Loucy (cell line): ENCODE measurements around the gene CNOT11.

Source experiments
- H2AFZ ChIP-seq: fragments of 200-600 bp; sonication (generic); 2 replicates; pipeline ENCODE4 v1.6.0; 2016; ENCODE audit warnings: antibody characterized with exemption, mild to moderate bottlenecking, low read length, moderate library complexity
- H3F3A ChIP-seq: fragments of 200-600 bp; 2 replicates; pipeline ENCODE4 v1.6.0; 2016; ENCODE audit warnings: antibody characterized with exemption, low read depth, mild to moderate bottlenecking
- H3K27me3 ChIP-seq: fragments of 200-600 bp; sonication (generic); 2 replicates; pipeline ENCODE4 v1.6.1; 2014; ENCODE audit warnings: low read length, mild to moderate bottlenecking; ENCODE audit not compliant: insufficient read depth, poor library complexity, severe bottlenecking
- H3K36me3 ChIP-seq: fragments of 200-600 bp; sonication (generic); 2 replicates; pipeline ENCODE4 v1.6.1; 2016; ENCODE audit warnings: low read length; ENCODE audit not compliant: insufficient read depth
- H3K4me1 ChIP-seq: fragments of 200-600 bp; sonication (generic); 2 replicates; pipeline ENCODE4 v1.5.1; 2014; ENCODE audit warnings: low read length, mild to moderate bottlenecking; ENCODE audit not compliant: insufficient read depth, poor library complexity, severe bottlenecking
- H3K4me2 ChIP-seq: fragments of 200-600 bp; sonication (generic); 2 replicates; pipeline ENCODE4 v1.6.0; 2014; ENCODE audit warnings: antibody characterized with exemption, low read length, low read depth, mild to moderate bottlenecking; ENCODE audit not compliant: poor library complexity, severe bottlenecking
- H3K4me3 ChIP-seq: fragments of 200-600 bp; sonication (generic); 2 replicates; pipeline ENCODE4 v1.5.1; 2014; ENCODE audit warnings: low read length, mild to moderate bottlenecking, mixed read lengths; ENCODE audit not compliant: poor library complexity, severe bottlenecking
- H3K79me2 ChIP-seq: fragments of 200-600 bp; sonication (generic); 2 replicates; pipeline ENCODE4 v1.6.1; 2014; ENCODE audit warnings: low read length; ENCODE audit not compliant: insufficient read depth
- H3K9ac ChIP-seq: fragments of 200-600 bp; sonication (generic); 2 replicates; pipeline ENCODE4 v1.6.0; 2014; ENCODE audit warnings: mild to moderate bottlenecking, low read depth, low read length, moderate library complexity; ENCODE audit not compliant: poor library complexity, severe bottlenecking
- H3K9me2 ChIP-seq: fragments of 200-600 bp; sonication (generic); replicated peaks from 2 replicates; pipeline ENCODE4 v1.6.1; 2016; ENCODE audit warnings: low read depth, low read length, mixed read lengths
- H3K9me3 ChIP-seq: fragments of 200-600 bp; sonication (generic); 2 replicates; pipeline ENCODE4 v1.6.1; 2014; ENCODE audit warnings: mild to moderate bottlenecking, antibody characterized with exemption, low read length, low read depth; ENCODE audit not compliant: insufficient read depth
- H4K20me1 ChIP-seq: fragments of 200-600 bp; sonication (generic); 2 replicates; pipeline ENCODE4 v1.6.0; 2014; ENCODE audit warnings: antibody characterized with exemption, low read length, mild to moderate bottlenecking; ENCODE audit not compliant: insufficient read depth, poor library complexity, severe bottlenecking
- CTCF ChIP-seq: fragments of 200-600 bp; sonication (generic); conservative IDR thresholded peaks from 2 replicates; pipeline ENCODE4 v1.5.1; 2014; ENCODE audit warnings: mild to moderate bottlenecking, antibody characterized with exemption, low read length
- EZH2phosphoT487 ChIP-seq: fragments of 200-600 bp; IDR thresholded peaks from 2 replicates; pipeline ENCODE4 v1.6.1; 2018; ENCODE audit warnings: antibody characterized with exemption, mild to moderate bottlenecking, moderate library complexity, borderline replicate concordance

CNOT11 gene

GRCh38 chr2:101305035-101305434, 52.3 kb downstream of the CNOT11 start:
- Histone ChIP-seq H3K36me3 (no peaks in the 10 kb centered on the region), H2AFZ (no peak overlapping the region), H3K4me2 (peak overlapping the region; percentile 97), H3K9me3 (no peaks in the 10 kb centered on the region), H3K79me2 (peaks cover 84% of the 10 kb centered on the region), H3K4me1 (peaks cover 75% of the 10 kb centered on the region), H4K20me1 (peaks cover 66% of the 10 kb centered on the region), H3K4me3 (peak overlapping the region; percentile 92), H3F3A (no peaks in the 10 kb centered on the region), H3K27me3 (no peaks in the 10 kb centered on the region), H3K9me2 (no peaks in the 10 kb centered on the region), H3K9ac (peak overlapping the region; percentile 89)
- no peak for TF ChIP-seq EZH2phosphoT487
- TF ChIP-seq CTCF, result no peak

GRCh38 chr2:101305492-101306078, 52.9 kb downstream of the CNOT11 start:
- no peaks in the 10 kb centered on the region for H3K36me3 ChIP-seq
- no peaks in the 10 kb centered on the region for H3F3A ChIP-seq
- no peak overlapping the region for H2AFZ ChIP-seq
- H4K20me1 ChIP-seq, result peaks cover 61% of the 10 kb centered on the region
- peaks cover 69% of the 10 kb centered on the region for H3K4me1 ChIP-seq
- H3K9ac ChIP-seq, result peak overlapping the region; percentile 89
- H3K27me3 ChIP-seq, result no peaks in the 10 kb centered on the region
- H3K4me3 ChIP-seq, result peak overlapping the region; percentile 92
- no peak for TF ChIP-seq EZH2phosphoT487
- TF ChIP-seq CTCF, result no peak
- no peaks in the 10 kb centered on the region for H3K9me2 ChIP-seq
- peaks cover 79% of the 10 kb centered on the region for H3K79me2 ChIP-seq
- peak overlapping the region; percentile 97 for H3K4me2 ChIP-seq
- no peaks in the 10 kb centered on the region for H3K9me3 ChIP-seq

- H3F3A ChIP-seq, result no peaks in the 10 kb centered on the region
- peak overlapping the region; percentile 92 for H3K4me3 ChIP-seq
- H3K9me2 ChIP-seq, result no peaks in the 10 kb centered on the region
- H3K27me3 ChIP-seq, result no peaks in the 10 kb centered on the region
- peak overlapping the region; percentile 97 for H3K4me2 ChIP-seq
- H4K20me1 ChIP-seq, result peaks cover 55% of the 10 kb centered on the region
- TF ChIP-seq EZH2phosphoT487, result no peak
- TF ChIP-seq CTCF, result no peak
- H3K79me2 ChIP-seq, result peaks cover 70% of the 10 kb centered on the region
- H3K9ac ChIP-seq, result peak overlapping the region; percentile 89
- H3K9me3 ChIP-seq, result no peaks in the 10 kb centered on the region
- H3K4me1 ChIP-seq, result peaks cover 69% of the 10 kb centered on the region
- H2AFZ ChIP-seq, result no peak overlapping the region
- no peaks in the 10 kb centered on the region for H3K36me3 ChIP-seq
Measured at GRCh38 chr2:101306410-101306809, 53.7 kb downstream of the CNOT11 start.
